ENCODE measurements around the gene HECTD1.

GRCh38 chr14:31180299-31181051 is 27.1 kb downstream of the HECTD1 start:
- TF ChIP-seq POLR2A (IDR thresholded peaks at IDR 0.05) (no peak), CTCF (IDR thresholded peaks at IDR 0.05) (no peak)

All from lower leg skin (tissue), 3 donors.